Measurements from ENCODE around the gene SHKBP1. TPM values are rescaled to one million over a fixed set of nuclear protein-coding genes. Genes with fewer than 3 reads are reported as not detected.
"Not testable (repeated sequence)": the region's sequence is repeated elsewhere in the genome, so short reads cannot be mapped to it uniquely, and the experiment has no call there.

The SHKBP1 gene
- polyA plus RNA-seq, 1 donor, result 48.2 TPM

DNA sequence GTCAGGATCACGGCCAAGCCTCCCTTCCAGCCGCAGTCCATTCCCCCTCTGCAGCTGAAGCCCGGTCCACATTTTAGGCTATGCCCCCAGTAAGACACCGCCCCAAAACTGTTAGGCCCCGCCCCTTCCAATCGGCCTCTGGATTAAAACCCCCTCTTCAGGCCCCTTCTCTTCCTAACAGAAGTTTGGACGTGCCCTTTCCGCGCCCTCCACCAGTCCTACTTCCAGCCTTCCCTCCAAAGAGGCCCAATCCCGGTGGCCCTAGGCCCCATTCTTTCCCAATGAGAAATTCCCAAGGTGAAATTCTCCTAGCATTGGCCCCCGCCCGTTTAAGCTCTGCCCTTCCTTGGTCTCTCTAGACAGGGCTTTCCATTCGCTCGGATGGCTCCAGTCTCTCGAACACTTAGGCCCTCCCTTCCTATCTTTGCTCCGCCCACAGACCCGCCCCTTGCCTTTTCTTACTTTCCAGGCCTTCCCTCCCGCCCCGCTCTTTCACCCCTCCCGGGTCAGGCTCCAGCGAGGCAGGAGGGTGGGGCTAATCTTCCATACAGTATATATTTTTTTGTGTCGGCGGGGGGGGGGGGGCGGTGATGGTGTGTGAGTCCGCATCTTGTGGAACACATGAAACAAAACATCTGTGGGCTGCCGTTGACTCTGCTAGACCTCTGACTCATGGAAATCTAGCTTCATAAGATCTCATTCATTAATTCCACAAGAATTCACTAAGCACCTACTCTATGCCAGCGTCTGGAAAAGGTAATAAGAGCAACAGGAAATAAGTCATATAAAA lies 38.1 kb downstream of the SHKBP1 start:
- DNase-seq, result peak; percentile 81

DNA sequence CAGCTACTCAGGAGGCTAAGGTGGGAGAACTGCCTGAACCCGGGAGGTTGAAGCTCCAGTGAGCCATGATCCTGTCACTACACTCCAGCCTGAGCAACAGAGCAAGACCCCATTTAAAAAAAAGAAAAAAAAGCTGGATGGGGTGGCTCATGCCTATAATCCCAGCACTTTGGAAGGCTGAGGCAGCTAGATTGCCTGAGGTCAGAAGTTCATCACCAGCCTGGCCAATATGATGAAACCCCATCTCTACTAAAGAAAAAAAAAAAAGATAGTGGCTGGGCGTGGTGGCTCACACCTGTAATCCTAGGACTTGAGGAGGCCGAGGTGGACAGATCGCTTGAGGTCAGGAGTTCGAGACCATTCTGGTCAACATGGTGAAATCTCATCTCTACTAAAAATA lies 39.5 kb downstream of the SHKBP1 start:
- DNase-seq, result no peak

DNA sequence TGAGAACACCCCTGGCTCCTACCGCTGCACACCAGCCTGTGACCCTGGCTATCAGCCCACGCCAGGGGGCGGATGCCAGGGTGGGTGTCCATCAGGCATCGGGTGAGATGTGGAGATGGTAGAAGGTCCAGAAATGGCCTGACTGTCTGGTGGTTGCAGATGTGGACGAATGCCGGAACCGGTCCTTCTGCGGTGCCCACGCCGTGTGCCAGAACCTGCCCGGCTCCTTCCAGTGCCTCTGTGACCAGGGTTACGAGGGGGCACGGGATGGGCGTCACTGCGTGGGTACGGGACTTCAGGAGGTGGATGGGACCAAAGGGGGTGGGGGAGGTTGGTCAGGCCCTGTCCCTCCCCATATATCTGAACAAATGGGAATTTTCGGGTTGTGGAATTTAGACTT lies 40.3 kb downstream of the SHKBP1 start:
- DNase-seq, result no peak

DNA sequence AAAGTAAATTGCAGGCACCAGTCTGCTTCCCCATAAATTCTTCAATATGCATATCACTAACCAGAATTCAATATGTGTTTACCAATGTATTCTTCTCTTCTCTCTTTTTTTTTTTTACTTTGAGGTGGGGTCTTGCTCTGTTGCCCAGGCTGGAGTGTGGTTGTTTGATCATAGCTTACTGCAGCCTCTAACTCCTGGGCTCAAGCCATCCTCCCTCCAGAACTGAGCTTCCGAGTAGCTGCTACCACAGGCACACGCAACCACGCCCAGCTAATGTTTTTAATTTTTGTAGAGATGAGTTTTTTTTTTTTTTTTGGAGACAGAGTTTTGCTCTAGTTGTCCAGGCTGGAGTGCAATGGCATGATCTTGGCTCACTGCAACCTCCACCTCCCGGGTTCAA lies 41.3 kb downstream of the SHKBP1 start:
- DNase-seq, result no peak

- DNase-seq, result no peak
These were observed 42.9 kb downstream of the SHKBP1 start for GRCh38 chr19:40619333-40620160.

GRCh38 chr19:40620161-40620485 lies 43.5 kb downstream of the SHKBP1 start:
- DNase-seq, result no peak

DNA sequence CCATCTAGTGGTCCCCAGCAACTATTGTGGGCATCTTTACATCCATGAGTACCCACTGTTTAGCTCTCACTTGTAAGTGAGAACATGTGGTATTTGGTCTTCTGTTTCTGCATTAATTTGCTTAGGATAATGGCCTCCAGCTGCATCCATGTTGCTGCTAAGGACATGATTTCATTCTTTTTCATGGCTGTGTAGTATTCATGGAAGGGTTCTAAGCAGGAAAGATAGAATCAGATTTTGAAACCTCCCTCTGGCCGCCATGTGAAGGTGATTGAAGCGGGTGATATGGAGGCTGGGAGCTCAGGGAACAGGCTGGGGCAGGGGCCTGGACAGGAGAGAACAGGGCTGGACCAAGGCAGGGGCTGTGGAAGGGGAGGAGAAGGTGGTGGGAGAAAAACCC lies 44.6 kb downstream of the SHKBP1 start:
- DNase-seq, result no peak

DNA sequence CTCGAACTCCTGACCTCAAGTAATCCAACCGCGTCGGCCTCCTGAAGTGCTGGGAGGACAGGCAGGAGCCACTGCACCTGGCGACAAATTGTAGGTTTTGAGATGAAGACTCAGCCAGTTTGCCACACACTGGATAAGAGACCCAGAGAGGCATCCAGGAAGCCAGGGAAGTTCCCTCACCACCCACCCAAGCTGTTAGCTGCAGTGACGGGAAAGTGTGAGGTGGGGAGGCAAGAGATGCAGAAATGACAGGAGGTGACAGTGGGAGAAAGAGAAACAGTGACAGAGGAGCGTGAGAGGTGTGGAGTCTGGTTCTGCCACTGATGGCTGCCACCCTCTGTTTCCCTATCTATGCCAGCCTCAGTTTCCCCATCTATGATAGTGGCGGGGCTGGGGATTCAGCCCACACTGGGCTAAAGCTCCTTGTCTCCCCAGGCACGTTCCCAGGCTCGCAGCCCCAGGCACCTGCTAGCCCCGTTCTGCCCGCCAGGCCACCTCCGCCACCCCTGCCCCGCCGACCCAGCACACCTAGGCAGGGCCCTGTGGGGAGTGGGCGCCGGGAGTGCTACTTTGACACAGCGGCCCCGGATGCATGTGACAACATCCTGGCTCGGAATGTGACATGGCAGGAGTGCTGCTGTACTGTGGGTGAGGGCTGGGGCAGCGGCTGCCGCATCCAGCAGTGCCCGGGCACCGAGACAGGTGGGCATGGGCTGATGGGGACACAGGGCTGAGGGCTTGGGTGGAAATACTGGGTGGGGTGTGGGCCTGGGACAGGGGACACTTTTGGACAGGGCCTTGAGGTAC lies 45.5 kb downstream of the SHKBP1 start:
- no peak for DNase-seq

GRCh38 chr19:40622773-40623075 lies 46.1 kb downstream of the SHKBP1 start:
- DNase-seq, result no peak

- no peak for DNase-seq
These were observed 47.0 kb downstream of the SHKBP1 start for GRCh38 chr19:40623403-40624251.

DNA sequence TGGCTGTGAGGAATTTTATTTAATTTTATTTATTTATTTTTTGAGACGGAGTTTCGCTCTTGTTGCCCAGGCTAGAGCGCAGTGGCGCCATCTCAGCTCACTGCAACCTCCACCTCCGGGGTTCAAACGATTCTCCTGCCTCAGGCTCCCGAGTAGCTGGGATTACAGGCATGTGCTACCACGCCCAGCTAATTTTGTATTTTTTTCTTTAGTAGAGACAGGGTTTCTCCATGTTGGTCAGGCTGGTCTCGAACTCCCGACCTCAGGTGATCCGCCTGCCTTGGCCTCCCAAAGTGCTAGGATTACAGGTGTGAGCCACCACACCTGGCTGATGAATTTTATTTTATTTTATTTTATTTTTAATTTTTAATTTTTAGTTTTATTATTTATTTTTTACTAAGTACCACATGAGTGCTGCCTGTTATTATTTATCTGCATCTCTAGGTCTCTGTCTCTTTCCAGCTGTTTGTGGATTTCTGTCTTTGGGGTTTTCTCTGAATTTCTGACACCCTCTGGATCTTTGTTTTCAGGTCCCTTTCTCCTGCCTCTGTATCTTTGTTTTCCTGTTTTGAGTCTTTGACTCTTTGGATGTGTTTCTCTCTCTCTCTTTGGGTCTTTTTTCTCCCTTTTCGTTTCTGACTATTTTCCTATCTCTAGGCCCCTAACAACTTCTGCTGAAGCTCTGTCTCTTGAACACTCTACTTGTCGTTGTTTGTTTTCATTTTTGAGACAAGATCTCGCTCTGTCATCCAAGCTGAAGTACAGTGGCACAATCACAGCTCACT lies 47.9 kb downstream of the SHKBP1 start:
- DNase-seq, result not testable (repeated sequence)

DNA sequence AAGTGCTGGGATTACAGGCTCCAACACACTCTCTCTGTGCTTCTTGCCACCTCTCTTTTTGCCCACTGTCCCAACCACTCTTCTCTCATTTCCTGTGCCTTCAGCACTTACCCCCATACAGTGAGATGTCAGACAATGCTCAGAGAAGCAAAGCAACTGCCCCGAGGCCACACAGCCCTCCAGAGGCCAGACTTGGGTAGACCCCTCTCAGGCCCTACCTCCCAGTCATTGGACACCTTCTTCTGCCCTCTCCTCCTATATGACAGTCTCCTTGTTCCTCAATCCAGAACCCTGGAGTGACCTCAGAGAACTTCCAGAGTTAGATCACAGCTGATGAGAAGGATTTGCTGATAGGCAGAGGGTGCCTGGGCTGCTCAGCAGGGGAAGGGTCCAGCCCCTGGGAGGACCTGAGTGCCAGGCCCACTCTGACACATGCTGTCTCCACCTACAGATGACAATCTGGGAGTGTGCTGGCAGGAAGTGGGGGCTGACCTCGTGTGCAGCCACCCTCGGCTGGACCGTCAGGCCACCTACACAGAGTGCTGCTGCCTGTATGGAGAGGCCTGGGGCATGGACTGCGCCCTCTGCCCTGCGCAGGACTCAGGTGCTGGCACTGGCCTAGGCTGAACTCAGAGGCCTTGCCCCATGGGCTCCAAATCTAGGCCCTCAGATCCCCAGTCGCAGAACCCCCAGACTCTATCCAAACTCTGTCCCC lies 48.9 kb downstream of the SHKBP1 start:
- DNase-seq, result no peak

GRCh38 chr19:40626918-40627317 lies 50.2 kb downstream of the SHKBP1 start:
- DNase-seq, result no peak

- DNase-seq, result no peak
These were observed 51.0 kb downstream of the SHKBP1 start for GRCh38 chr19:40627486-40628279.

- no peak for DNase-seq
These were observed 52.7 kb downstream of the SHKBP1 start for GRCh38 chr19:40629346-40629745.

- DNase-seq, result no peak
These were observed 54.0 kb downstream of the SHKBP1 start for GRCh38 chr19:40630571-40631160.

- no peak for DNase-seq
These were observed 55.8 kb downstream of the SHKBP1 start for GRCh38 chr19:40632311-40633036.

DNA sequence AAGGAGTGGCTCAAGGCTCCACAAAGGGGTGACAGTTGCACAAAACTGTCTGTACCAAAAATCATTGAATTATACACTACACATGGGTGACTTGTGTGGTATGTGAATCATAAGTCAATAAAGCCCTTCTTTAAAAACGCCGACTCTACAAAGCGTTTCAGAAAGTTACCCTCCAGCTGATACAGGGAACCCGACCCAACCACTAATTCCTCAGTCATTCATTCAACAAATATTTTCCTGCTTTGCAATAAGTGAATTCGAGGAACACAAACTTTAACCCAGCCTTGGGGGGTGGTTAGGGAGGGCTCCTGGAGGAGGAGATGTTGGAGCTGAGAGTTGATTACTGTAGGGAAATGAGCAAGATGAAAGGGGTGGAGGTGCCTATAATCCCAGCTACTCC lies 56.5 kb downstream of the SHKBP1 start:
- DNase-seq, result no peak

DNA sequence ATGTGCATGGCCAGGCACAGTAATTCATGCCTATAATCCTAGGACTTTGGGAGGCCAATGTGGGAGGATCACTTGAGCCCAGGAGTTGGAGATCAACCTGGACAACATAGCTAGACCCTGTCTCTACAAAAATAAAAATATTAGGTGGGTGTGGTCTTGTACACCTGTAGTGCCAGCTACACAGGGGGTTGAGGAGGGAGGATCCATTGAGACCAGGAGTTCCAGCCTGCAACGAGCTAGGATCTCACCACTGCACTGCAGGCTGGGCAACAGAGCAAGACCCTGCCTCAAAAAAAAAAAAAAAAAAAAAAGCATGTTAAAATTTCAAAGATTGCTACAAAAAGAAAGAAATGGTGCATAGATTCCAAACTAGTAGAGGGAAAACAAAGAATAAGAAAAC lies 61.7 kb downstream of the SHKBP1 start:
- no peak for DNase-seq
